ENCODE results near the gene WWOX. TPM values are rescaled to one million over a fixed set of nuclear protein-coding genes. Genes with fewer than 3 reads are reported as not detected.

The WWOX gene
- total RNA-seq, 1 experiment from 2014 or later = 15.6 TPM

DNA sequence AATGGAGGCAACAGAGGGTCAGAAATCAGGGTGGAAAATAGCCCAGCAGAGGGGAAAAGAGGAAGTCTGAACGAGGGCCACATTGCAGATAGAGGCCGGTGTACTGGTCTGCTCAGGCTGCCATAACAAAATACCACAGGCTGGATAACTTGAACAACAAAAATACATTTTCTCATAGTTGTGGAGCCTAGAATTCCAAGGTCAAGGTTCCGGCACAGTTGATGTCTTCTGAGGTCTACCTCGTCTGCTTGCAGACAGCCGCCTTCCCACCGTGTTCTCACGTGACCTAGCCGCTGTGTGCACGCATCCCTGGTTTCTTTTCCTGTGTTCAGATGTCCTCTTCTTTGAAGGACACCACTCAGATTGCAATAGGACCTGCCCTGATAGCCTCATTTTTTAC lies 249.4 kb downstream of the WWOX start:
- Mint-ChIP-seq H3K27ac (no peak overlapping the region; a peak in 1 of 7 replicates), H3K4me3 (no peak overlapping the region), H3K9me3 (no peaks in the 10 kb centered on the region; a peak in 1 of 5 replicates), H3K36me3 (ENCODE audit: insufficient read depth in 1 of 3, low read depth in 3 of 3) (no peaks in the 10 kb centered on the region), H3K4me1 (peaks cover 0 to 8% of the 10 kb centered on the region in 2 experiments; a peak in 2 of 4 replicates), H3K27me3 (ENCODE audit: low read depth) (no peaks in the 10 kb centered on the region)
- Histone ChIP-seq H2BK120ac (ENCODE audit: low read depth, low read length, poor library complexity, severe bottlenecking) (no peak overlapping the region), H4K20me1 (ENCODE audit: control insufficient read depth, insufficient read depth, insufficient read length) (no peaks in the 10 kb centered on the region), H4K5ac (ENCODE audit: insufficient read length, low read depth, low read length) (no peak overlapping the region), H3K79me2 (ENCODE audit: insufficient read depth, low read length) (no peaks in the 10 kb centered on the region), H3K4me2 (ENCODE audit: insufficient read depth, insufficient read length, low read length) (no peak overlapping the region), H2BK12ac (ENCODE audit: insufficient read length, low read depth, low read length) (no peak overlapping the region), H4K91ac (ENCODE audit: insufficient read length, low read depth, low read length) (no peak overlapping the region), H2BK5ac (ENCODE audit: insufficient read length, low read length) (no peak overlapping the region), H2BK15ac (ENCODE audit: low read depth, low read length) (no peak overlapping the region), H3K9ac (ENCODE audit: extremely low read depth, insufficient read length, low read length) (no peak overlapping the region), H3K4me1 (ENCODE audit: insufficient read depth, low read length) (no peaks in the 10 kb centered on the region; the same call in 1 of the 2 replicates), H2AFZ (ENCODE audit: low read length) (no peak overlapping the region), H3K14ac (ENCODE audit: insufficient read depth, low read length) (no peak overlapping the region), H3K23ac (ENCODE audit: insufficient read length, low read depth, low read length) (no peak overlapping the region), H3T11ph (ENCODE audit: low read length) (no peak overlapping the region), H3K79me1 (ENCODE audit: insufficient read depth, low read depth, low read length, poor library complexity, severe bottlenecking) (no peaks in the 10 kb centered on the region), H3K27me3 (ENCODE audit: insufficient read depth, low read length) (no peaks in the 10 kb centered on the region), H3K4ac (ENCODE audit: low read depth, low read length) (no peak overlapping the region), H3K9me3 (ENCODE audit: control insufficient read depth, low read depth, low read length) (no peaks in the 10 kb centered on the region), H3K56ac (ENCODE audit: insufficient read length, low read depth, low read length) (no peak overlapping the region), H2BK20ac (ENCODE audit: low read depth, low read length, poor library complexity, severe bottlenecking) (no peak overlapping the region), H2AK5ac (ENCODE audit: insufficient read length, low read length) (no peak overlapping the region), H3K23me2 (ENCODE audit: insufficient read length, low read depth, low read length, poor library complexity, severe bottlenecking) (no peaks in the 10 kb centered on the region), H3K18ac (ENCODE audit: insufficient read length, low read depth, low read length) (no peak overlapping the region), H4K8ac (replicated peaks; ENCODE audit: insufficient read length, low read depth, low read length) (no peak overlapping the region), H3K27ac (ENCODE audit: insufficient read length, low read depth, low read length) (no peak overlapping the region)
- no peak for DNase-seq
- TF ChIP-seq, protein P1, sequence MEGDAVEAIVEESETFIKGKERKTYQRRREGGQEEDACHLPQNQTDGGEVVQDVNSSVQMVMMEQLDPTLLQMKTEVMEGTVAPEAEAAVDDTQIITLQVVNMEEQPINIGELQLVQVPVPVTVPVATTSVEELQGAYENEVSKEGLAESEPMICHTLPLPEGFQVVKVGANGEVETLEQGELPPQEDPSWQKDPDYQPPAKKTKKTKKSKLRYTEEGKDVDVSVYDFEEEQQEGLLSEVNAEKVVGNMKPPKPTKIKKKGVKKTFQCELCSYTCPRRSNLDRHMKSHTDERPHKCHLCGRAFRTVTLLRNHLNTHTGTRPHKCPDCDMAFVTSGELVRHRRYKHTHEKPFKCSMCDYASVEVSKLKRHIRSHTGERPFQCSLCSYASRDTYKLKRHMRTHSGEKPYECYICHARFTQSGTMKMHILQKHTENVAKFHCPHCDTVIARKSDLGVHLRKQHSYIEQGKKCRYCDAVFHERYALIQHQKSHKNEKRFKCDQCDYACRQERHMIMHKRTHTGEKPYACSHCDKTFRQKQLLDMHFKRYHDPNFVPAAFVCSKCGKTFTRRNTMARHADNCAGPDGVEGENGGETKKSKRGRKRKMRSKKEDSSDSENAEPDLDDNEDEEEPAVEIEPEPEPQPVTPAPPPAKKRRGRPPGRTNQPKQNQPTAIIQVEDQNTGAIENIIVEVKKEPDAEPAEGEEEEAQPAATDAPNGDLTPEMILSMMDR (conservative IDR thresholded peaks at IDR 0.05) = no peak
- WGBS (ENCODE audit: extremely low coverage, insufficient read length, low lambda C conversion rate) = no CpG with 5 or more reads among the region's 9 CpGs
